Caco-2 (cell line): ENCODE results near the gene BACH2. TPM values are rescaled to one million over a fixed set of nuclear protein-coding genes. Genes with fewer than 3 reads are reported as not detected.

ENCODE experiments used
- BruUV-seq: library from RNA; stranded (reverse); fragments of 400-500 nt; replicated peaks from 2 replicates; lab custom pipeline; 2021; lab: Mats Ljungman, UMichigan
- CTCF ChIA-PET: fragments of 300-600 bp; sonication (Branson Sonifier 250); formaldehyde crosslinking; loops from one replicate; lab custom pipeline; 2022; ENCODE audit warnings: antibody characterized with exemption; lab: Charles Lee
- POLR2A ChIA-PET: fragments of 300-600 bp; sonication (Branson Sonifier 250); formaldehyde crosslinking; loops from one replicate; lab custom pipeline; 2022; ENCODE audit warnings: antibody characterized with exemption; lab: Charles Lee
- DNase-seq, 2 experiments: peaks; one replicate each; pipeline versions ENCODE4 v3.0.0 to v3.0.0-alpha.2; 2020 to 2022
- H3K27me3 ChIP-seq: replicated peaks from 2 replicates; pipeline ENCODE4 v1.6.0; 2011; ENCODE audit warnings: low read length; ENCODE audit not compliant: control insufficient read depth, insufficient read depth
- H3K36me3 ChIP-seq: 2 replicates; pipeline ENCODE4 v1.5.1; 2011; ENCODE audit warnings: low read length; ENCODE audit not compliant: control insufficient read depth, insufficient read depth
- H3K4me1 ChIP-seq: fragments of 250-450 bp; sonication (Bioruptor Pico); 2 replicates; pipeline ENCODE4 v1.5.1; 2020; ENCODE audit warnings: mild to moderate bottlenecking
- H3K4me3 ChIP-seq: 2 replicates; pipeline ENCODE4 v1.5.1; 2011; ENCODE audit warnings: low read depth, mild to moderate bottlenecking, control low read depth, low read length
- H3K9me3 ChIP-seq: fragments of 250-450 bp; sonication (Bioruptor Pico); 2 replicates; pipeline ENCODE4 v1.5.1; 2020; ENCODE audit warnings: mild to moderate bottlenecking, moderate library complexity
- H3K27ac Mint-ChIP-seq: one replicate; pipeline ENCODE4 v1.8.0; 2022; ENCODE audit warnings: mixed read lengths; ENCODE audit not compliant: unreplicated experiment
- H3K27me3 Mint-ChIP-seq: one replicate; pipeline ENCODE4 v1.8.0; 2022; ENCODE audit warnings: mixed read lengths; ENCODE audit not compliant: insufficient read depth, unreplicated experiment
- H3K36me3 Mint-ChIP-seq: one replicate; pipeline ENCODE4 v1.8.0; 2022; ENCODE audit warnings: mild to moderate bottlenecking, mixed read lengths; ENCODE audit not compliant: insufficient read depth, unreplicated experiment
- H3K4me1 Mint-ChIP-seq: one replicate; pipeline ENCODE4 v1.8.0; 2022; ENCODE audit warnings: low read depth, mixed read lengths; ENCODE audit not compliant: unreplicated experiment
- H3K4me3 Mint-ChIP-seq: one replicate; pipeline ENCODE4 v1.8.0; 2022; ENCODE audit warnings: mild to moderate bottlenecking, moderate library complexity, mixed read lengths; ENCODE audit not compliant: unreplicated experiment
- H3K9me3 Mint-ChIP-seq: one replicate; pipeline ENCODE4 v1.8.0; 2022; ENCODE audit warnings: mixed read lengths; ENCODE audit not compliant: unreplicated experiment
- CTCF ChIP-seq, 2 experiments: fragments of 200-600 bp in 1 of 2; IDR thresholded peaks; 1 replicate in 1 of 2; 2 replicates in 1 of 2; pipeline versions ENCODE4 v1.5.1 to v1.8.0; 2011 to 2022; ENCODE audit warnings: antibody characterized with exemption in 1 of 2, control low read depth in 1 of 2, inconsistent platforms in 1 of 2, low read depth in 1 of 2, low read length in 1 of 2, mild to moderate bottlenecking in 1 of 2, moderate library complexity in 1 of 2; ENCODE audit not compliant: insufficient read depth in 1 of 2, severe bottlenecking in 1 of 2, unreplicated experiment in 1 of 2
- intact Hi-C: fragments of 100-400 bp; cut with micrococcal nuclease; formaldehyde crosslinking; loops from one replicate; pipeline ENCODE4 v1.10.0; 2022; ENCODE audit not compliant: unreplicated experiment
- total RNA-seq: library from RNA; stranded (reverse); gene quantifications from 2 replicates; pipeline ENCODE4 v1.2.3, GENCODE V29; 2022

The BACH2 gene
- total RNA-seq, 1 experiment from 2014 or later, result 0.43 TPM

GRCh38 chr6:90105506-90106170 lies 191.0 kb downstream of the BACH2 start:
- peaks cover 5% of the 10 kb centered on the region for H3K4me1 Mint-ChIP-seq
- no peaks in the 10 kb centered on the region for H3K36me3 Mint-ChIP-seq
- H3K9me3 ChIP-seq, result no peaks in the 10 kb centered on the region
- H3K4me3 ChIP-seq, result no peak overlapping the region
- H3K4me1 ChIP-seq, result no peaks in the 10 kb centered on the region
- intact Hi-C loops, result no loop called here
- CTCF ChIA-PET, result no interaction called here
- no peak overlapping the region for H3K4me3 Mint-ChIP-seq
- POLR2A ChIA-PET, result no interaction called here
- H3K9me3 Mint-ChIP-seq, result no peaks in the 10 kb centered on the region
- no peak for TF ChIP-seq CTCF (IDR thresholded peaks at IDR 0.05; ENCODE audit: insufficient read depth in 1 of 2, low read depth in 1 of 2, low read length in 1 of 2, severe bottlenecking in 1 of 2, unreplicated experiment in 1 of 2)
- no peaks in the 10 kb centered on the region for H3K36me3 ChIP-seq
- DNase-seq, result no peak
- H3K27me3 Mint-ChIP-seq, result peaks cover 7% of the 10 kb centered on the region
- H3K27me3 ChIP-seq, result no peaks in the 10 kb centered on the region
- H3K27ac Mint-ChIP-seq, result no peak overlapping the region
- no TSS peak for BruUV-seq

- Mint-ChIP-seq H3K9me3 (no peaks in the 10 kb centered on the region), H3K4me3 (no peak overlapping the region), H3K27me3 (peaks cover 3% of the 10 kb centered on the region), H3K4me1 (peaks cover 5% of the 10 kb centered on the region), H3K36me3 (no peaks in the 10 kb centered on the region), H3K27ac (no peak overlapping the region)
- POLR2A ChIA-PET, result no interaction called here
- H3K4me1 ChIP-seq, result no peaks in the 10 kb centered on the region
- CTCF ChIA-PET, result no interaction called here
- BruUV-seq, result no TSS peak
- no peak for TF ChIP-seq CTCF (IDR thresholded peaks at IDR 0.05; ENCODE audit: insufficient read depth in 1 of 2, low read depth in 1 of 2, low read length in 1 of 2, severe bottlenecking in 1 of 2, unreplicated experiment in 1 of 2)
- H3K36me3 ChIP-seq, result no peaks in the 10 kb centered on the region
- H3K4me3 ChIP-seq, result no peak overlapping the region
- intact Hi-C loops, result loop anchor here (5.0 kb wide), 1 partner anchor 64 kb away; no protein-coding TSS in a partner anchor
- no peak for DNase-seq
- no peaks in the 10 kb centered on the region for H3K9me3 ChIP-seq
- H3K27me3 ChIP-seq, result no peaks in the 10 kb centered on the region
Observed at GRCh38 chr6:90103056-90103800, 193.4 kb downstream of the BACH2 start.

- TF ChIP-seq CTCF (IDR thresholded peaks at IDR 0.05; ENCODE audit: insufficient read depth in 1 of 2, low read depth in 1 of 2, low read length in 1 of 2, severe bottlenecking in 1 of 2, unreplicated experiment in 1 of 2), result no peak
- no TSS peak for BruUV-seq
- Histone ChIP-seq H3K9me3 (no peaks in the 10 kb centered on the region), H3K36me3 (no peaks in the 10 kb centered on the region), H3K4me3 (no peak overlapping the region), H3K27me3 (no peaks in the 10 kb centered on the region), H3K4me1 (no peaks in the 10 kb centered on the region)
- no peak overlapping the region for H3K4me3 Mint-ChIP-seq
- H3K27me3 Mint-ChIP-seq, result peaks cover 8% of the 10 kb centered on the region
- no peak overlapping the region for H3K27ac Mint-ChIP-seq
- no peak for DNase-seq
- H3K9me3 Mint-ChIP-seq, result no peaks in the 10 kb centered on the region
- intact Hi-C loops, result loop anchor here (5.0 kb wide), 1 partner anchor 66 kb away; no protein-coding TSS in a partner anchor
- H3K36me3 Mint-ChIP-seq, result no peaks in the 10 kb centered on the region
- POLR2A ChIA-PET, result no interaction called here
- peaks cover 5% of the 10 kb centered on the region for H3K4me1 Mint-ChIP-seq
- CTCF ChIA-PET, result no interaction called here
Observed at GRCh38 chr6:90101403-90101802, 195.2 kb downstream of the BACH2 start.
